Stomach (tissue), 4 donors: ENCODE results near the gene CRYZ.

ENCODE experiments used
- POLR2A ChIP-seq, 4 donors: fragments of 450-650 bp; IDR thresholded peaks; one replicate each; pipeline ENCODE4 v1.6.1; 2016; ENCODE audit warnings: antibody characterized with exemption in 4 of 4, control low read depth in 2 of 4, mild to moderate bottlenecking in 1 of 4, moderate library complexity in 1 of 4
- POLR2AphosphoS5 ChIP-seq, 3 donors: sonication (generic); formaldehyde crosslinking; IDR thresholded peaks; one replicate each; pipeline ENCODE4 v1.6.1; 2016; ENCODE audit warnings: antibody characterized with exemption in 3 of 3
- TF ChIP-seq, protein P1 (sequence below), 7 experiments: fragments of 450-650 bp in 4 of 7; fragments of 200-600 bp in 3 of 7; sonication (generic) in 3 of 7; IDR thresholded peaks; one replicate each; pipeline ENCODE4 v1.5.1; 2016 to 2019; ENCODE audit warnings: antibody characterized with exemption in 7 of 7, control low read depth in 2 of 7, mild to moderate bottlenecking in 1 of 7

DNA sequence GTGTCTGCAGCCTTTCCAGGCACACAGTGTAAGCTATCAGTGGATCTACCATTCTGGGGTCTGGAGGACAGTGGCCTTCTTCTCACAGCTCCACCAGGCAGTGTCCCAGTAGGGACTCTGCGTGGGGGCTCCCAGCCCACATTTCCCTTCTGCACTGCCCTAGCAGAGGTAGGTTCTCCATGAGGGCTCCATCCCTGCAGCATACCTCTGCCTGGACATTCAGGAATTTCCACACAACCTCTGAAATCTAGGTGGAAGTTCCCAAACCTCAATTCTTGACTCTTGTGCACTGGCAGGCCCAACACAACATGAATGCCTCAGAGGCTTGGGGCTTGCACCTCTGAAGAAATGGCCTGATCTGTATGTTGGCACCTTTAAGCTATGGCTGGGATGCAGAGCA lies 6.8 kb downstream of the CRYZ start:
- TF ChIP-seq POLR2A (IDR thresholded peaks at IDR 0.05) (no peak), POLR2AphosphoS5 (IDR thresholded peaks at IDR 0.05) (no peak)
- TF ChIP-seq, protein P1, sequence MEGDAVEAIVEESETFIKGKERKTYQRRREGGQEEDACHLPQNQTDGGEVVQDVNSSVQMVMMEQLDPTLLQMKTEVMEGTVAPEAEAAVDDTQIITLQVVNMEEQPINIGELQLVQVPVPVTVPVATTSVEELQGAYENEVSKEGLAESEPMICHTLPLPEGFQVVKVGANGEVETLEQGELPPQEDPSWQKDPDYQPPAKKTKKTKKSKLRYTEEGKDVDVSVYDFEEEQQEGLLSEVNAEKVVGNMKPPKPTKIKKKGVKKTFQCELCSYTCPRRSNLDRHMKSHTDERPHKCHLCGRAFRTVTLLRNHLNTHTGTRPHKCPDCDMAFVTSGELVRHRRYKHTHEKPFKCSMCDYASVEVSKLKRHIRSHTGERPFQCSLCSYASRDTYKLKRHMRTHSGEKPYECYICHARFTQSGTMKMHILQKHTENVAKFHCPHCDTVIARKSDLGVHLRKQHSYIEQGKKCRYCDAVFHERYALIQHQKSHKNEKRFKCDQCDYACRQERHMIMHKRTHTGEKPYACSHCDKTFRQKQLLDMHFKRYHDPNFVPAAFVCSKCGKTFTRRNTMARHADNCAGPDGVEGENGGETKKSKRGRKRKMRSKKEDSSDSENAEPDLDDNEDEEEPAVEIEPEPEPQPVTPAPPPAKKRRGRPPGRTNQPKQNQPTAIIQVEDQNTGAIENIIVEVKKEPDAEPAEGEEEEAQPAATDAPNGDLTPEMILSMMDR (IDR thresholded peaks at IDR 0.05): no peak
